DMS 273 treated with DMSO at 0.1 percent for 48 hours (cell line): ENCODE data around the gene PCDH9.

Source experiments
- DNase-seq: peaks from one replicate; lab custom pipeline; 2025; lab: John Stamatoyannopoulos, UW

Gene PCDH9

DNA sequence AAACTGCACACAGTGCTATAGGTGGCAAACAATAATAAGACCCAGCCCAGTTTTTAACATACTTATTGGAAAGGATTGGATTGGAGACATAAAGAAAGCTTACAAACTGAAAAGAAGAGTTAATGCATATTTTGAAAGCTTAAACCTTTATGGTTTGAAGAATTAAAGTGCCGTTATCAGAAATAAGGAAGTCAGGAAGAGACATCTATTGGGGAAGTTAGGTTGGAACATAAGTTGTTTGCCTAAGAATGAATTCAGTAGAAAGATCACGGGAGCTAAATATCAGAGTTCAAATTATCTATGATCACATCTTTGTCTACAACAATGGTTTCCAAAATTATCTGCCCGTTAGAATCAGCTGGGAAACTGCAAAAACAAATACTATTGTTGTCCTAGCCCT lies 767.9 kb downstream of the PCDH9 start:
- DNase-seq = no peak

DNA sequence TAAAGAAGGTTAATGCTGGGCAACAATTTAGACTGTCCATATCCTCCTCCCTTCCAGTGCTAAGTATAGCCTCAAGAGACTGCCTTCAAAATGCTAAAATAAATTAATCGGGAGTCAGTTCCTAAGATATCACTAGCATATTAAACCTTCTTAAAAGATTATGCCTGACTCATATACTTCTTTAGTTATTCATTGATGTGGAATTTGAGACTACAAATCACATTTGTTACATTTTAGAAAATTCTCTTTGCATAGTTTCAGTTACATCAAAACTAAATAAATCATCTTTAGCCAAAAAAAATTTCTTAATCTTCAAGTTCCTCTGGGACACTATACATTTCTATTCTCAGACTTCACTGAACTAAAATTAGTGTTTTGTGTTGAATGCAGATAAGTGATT lies 769.1 kb downstream of the PCDH9 start:
- no peak for DNase-seq

DNA sequence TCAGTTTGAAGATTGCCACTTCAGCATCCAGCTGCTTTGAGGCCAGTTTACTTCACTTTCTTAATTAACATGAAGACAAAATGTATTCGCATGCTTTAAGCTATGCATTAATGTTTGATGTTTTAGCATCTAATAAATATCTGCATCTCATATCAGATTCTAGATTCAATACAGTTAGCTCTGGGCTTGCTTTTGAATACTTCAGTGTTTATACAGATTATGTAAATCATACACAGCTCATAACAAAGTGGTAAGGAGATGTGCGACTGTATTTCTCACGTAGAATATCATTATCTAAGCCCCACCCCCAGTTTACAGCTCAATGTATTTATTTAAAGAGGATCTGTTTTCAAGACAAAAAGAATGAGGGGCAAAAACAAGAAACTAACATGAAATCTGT lies 770.5 kb downstream of the PCDH9 start:
- no peak for DNase-seq

DNA sequence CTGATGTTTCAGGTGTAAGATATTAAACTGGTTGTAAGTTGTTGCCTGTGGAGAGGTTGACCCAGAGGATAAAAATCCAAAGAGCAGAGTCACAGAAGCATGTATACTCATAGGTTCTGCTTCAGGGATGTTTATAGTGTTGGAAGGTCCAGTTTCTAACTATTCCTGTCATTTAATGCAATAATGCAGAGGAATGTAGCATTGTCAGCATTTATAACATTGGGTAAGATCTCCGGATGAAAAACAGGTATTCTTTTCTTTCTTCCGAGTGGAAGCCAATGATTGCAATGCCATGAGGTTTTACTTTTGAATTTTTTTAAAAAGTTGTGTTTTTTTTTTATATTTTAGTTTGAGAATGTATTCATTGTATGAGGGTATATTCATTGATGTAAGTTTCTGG lies 771.0 kb downstream of the PCDH9 start:
- no peak for DNase-seq

DNA sequence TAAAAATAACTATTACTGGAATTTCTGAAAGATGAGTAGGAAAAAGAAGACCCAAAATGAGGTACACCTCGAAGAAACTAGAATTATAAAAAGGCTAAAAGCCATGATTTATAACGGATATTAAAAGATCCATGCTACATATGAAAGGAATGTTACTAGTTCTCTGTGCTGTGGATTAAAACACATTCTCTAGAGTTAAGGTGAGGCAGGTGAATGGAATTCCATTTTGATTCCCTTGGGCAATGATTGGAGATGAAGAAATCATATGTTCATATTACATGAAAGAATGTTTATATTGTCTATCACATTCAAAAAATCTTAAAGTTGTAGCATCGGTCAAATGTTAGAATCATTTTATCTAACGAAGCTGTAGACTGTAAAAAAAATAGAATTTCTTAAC lies 783.7 kb downstream of the PCDH9 start:
- no peak for DNase-seq

DNA sequence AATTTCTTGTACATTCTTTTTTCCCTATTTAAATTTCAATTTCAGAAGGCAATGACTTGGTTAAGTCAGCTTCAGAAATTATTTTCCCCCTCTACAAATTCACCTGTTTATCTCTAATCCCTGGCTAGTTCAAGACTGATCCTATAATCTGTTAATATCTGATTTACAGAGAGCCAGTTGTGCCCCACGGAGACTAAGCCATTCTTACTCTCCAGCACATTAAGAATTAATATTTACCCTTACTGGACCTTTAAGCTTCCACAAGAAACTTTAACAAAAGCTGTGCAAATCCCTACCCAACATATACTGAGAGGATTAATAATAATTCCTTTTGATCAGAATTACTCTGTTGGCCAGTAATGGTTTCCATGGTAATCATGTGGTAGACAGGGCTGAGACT lies 786.2 kb downstream of the PCDH9 start:
- no peak for DNase-seq

DNA sequence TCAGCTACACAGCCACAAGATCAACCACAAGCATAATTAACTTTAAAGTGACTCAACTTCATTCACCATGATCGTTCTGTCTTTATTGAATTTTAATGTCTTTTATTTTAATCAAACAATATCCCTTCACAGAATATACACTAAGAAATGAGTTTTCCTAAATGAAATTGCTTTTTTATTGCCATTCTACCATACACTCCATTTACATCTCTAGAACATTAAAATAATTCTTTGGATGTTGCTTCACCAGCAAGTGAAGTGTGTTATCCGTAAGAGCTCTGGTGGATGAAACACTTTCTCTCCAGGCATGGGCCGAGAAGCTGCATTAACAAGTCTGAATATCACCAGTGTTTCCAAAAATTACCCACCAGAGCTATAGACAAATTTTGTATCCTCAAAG lies 789.2 kb downstream of the PCDH9 start:
- DNase-seq = no peak

DNA sequence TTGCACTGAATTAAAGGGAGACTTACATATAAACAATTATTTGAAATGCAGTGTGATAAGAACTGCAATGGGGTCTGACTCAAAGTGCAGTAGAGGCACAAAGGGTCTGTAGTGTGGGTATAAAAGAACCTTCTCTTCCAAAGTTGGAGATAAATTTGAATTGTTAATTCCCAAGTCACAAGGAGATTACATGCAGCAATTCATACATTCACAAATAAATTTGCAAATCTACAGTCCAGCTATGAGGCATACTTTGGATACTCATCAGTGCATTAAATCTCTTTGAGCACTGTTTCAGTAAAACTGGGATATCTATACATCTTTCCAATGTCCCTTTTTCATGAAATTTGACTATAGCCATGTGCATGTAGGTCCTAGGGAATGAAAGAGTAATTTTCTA lies 799.4 kb downstream of the PCDH9 start:
- no peak for DNase-seq

DNA sequence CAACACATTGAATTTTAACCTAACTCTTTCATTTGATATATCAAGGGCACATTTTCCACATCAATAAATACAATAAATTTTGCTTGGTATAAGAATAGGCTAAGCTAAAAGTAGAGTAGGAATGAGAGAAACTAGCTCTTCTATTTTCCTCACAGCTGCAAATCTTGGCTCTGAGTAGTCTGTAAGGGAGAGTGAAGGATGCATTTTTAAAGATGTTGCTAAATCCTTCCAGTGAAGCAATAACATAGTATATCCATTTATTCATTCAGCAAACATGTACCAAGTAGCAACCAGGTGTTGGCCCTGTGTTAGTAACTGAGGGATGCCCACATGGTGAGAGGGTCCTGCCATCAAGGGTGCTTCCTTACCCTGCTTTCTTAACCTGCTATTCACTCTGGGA lies 799.9 kb downstream of the PCDH9 start:
- no peak for DNase-seq

DNA sequence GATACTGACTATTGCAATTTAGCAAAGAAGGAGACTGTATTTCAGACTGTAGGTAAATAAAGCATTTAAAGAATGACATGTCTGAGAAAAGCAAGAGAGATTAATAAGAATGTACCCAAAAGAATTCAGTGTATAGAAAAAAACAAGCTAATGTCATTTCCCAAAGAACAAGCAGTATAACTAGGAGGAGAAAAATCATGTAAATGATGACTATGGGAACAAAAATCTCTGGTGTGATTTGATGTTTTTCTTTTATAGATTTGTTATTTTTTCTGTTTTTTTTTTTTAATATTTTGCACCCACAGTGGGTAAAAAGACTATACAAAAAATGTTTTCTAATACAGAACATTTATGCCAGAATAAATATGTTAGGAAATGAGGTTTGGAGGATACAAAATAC lies 801.0 kb downstream of the PCDH9 start:
- DNase-seq = no peak

DNA sequence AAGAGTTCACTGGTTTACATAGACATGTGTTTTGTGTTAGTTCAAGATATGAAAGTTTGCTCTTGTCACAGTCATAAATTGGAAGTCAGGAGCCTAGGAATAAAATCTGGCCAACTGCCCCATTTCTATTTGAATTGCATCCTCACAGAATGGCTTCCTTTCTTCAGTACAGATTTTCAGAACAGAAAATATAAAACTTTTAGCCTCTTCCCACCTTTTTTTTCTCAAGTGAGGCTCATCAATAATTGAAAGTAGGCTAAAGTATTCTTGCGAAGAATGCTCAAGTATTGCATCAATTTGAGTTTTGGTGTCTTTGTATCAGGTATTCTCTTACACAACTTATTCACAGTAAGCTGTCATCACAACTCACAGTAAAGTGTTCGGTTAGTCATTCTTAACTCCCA lies 802.7 kb downstream of the PCDH9 start:
- DNase-seq = no peak

DNA sequence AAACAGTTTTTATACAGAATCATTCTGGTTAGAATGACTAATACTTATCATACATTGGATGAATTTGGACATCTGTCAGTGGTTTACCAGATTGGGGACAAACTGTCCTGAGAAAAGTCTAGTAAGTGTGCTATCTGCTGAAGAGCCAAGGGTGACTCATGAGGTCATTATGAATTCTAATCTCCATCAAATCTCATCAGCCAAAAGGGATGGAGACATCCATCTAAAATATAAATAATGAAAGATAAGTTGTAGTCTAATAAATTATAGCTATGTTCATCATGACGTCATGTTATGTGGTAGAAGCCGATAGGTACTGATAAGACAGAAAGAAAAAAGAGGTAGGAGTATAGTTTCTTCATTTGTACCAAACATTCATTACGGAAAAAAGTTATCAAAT lies 804.4 kb downstream of the PCDH9 start:
- no peak for DNase-seq

DNA sequence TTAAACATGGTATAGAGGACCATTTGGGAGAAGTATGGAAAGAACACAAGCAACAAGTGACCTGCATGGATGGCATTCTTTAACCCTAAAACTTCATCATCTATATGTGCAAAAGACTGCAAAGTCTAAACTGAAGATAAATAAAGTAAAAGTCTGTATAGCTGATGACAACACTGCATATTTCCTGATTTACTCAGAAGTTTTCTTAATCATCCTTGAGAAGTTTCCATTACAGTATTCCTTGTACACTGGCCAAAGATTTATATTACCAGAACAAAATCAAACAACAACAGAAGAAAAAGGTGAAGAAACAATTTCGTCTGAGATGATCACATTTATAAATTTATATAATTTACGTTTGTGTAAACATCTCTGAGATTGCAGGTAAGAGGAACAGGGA lies 805.7 kb downstream of the PCDH9 start:
- DNase-seq = no peak

DNA sequence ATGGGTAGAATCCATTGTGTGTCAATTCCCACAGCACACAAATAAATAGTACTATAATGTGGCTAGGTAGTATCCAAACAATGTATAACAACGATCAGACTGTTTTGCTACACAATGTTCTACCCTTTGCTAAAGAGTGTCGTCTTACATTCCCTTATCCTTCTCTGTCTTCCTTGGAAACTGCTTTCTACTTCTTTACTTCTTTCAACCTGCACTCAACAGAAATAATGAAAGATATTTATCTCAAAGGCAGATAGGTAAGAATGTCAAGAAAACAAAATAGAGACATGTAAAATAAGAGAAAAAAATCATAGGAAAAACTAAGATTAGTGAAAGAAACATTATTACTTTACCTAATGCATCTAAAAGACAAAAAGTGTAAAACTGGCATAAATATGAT lies 814.7 kb downstream of the PCDH9 start:
- peak; percentile 15 for DNase-seq

DNA sequence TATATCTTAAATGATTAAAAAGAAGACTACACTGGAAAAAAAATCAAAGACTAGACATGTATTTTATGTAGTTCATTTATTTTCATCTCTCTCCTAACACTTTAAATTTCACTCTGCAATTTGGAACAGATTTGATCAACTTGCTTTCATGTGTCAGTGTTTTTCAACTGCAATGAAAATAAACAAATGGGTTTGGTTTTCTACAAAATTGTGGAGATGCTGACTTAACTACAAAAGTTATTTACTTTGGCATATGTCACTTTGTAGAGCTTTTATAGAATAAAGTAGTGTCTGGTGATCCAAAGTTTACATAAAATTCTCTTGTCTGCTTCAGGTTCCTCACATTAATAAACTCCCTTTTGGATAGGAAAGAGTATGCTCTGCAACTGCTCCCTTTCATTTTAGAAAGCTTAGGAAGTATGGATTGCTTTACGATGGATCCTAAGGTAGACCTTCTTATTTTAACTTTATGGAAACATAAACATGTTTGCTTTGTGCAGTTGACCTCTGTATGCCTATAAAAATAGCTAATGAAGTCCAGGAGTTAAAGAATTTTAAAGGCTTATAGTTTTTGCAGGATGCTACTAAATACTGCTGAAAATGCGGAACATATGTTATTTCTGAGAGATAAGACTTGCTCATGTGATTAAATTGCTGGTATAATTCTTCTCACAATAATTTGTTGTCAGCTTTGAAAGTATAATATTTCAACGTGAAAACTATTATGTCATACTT lies 815.9 kb downstream of the PCDH9 start:
- DNase-seq = peak; percentile 45

DNA sequence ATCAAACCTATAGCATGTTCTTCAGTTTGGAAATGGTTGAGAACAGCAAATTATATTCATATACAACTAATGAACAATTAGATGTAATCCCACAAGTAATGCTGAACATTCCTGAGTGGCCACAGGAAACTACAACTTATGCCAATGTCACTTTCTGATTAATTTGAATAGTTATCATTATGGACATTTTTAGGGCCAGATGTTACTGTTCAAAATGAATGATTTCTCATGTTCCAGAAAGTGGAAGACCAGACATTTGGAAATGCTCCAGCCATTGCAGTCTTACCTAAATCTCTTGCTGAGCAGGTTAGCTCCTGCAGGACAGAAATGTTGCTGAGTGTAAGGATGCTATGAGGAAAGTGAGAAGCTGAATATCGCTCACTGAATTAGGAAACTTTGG lies 819.8 kb downstream of the PCDH9 start:
- DNase-seq = no peak

DNA sequence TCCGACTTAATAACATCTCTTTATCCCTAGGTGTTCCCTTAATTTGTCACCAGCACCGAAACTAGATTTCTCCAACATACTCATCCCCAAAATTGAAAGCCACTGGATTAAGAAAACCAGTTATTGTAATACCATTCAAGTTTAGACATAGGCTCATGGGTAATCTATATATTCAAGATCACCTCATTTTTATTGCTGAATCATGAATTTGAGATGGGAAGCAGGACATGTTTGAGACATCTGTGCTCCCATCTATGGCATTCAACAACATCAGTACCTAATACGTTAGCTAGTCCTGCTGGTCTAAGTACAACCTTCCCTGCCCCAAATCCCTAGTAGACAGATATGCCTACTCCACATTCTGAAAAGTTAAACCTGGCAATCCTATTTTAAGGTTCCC lies 820.6 kb downstream of the PCDH9 start:
- DNase-seq = no peak

DNA sequence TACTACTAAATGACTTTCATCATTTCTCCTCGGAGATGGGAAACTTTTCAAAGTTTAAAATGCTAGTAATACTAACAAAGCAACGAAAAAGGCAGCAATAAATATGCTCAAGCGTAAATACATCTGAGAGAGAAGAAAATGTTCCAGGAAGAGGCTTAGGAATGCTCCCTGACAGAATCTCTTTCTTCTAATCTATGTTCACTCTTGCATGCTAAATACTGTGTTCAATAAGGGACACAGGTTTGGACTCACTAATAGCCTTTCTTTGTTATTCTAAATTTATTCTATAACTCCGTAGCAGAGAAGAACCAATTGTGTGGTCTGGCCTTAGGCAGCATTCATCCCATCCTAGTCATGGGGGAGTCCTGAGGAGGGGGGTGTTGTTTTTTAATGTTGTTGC lies 823.0 kb downstream of the PCDH9 start:
- no peak for DNase-seq

DNA sequence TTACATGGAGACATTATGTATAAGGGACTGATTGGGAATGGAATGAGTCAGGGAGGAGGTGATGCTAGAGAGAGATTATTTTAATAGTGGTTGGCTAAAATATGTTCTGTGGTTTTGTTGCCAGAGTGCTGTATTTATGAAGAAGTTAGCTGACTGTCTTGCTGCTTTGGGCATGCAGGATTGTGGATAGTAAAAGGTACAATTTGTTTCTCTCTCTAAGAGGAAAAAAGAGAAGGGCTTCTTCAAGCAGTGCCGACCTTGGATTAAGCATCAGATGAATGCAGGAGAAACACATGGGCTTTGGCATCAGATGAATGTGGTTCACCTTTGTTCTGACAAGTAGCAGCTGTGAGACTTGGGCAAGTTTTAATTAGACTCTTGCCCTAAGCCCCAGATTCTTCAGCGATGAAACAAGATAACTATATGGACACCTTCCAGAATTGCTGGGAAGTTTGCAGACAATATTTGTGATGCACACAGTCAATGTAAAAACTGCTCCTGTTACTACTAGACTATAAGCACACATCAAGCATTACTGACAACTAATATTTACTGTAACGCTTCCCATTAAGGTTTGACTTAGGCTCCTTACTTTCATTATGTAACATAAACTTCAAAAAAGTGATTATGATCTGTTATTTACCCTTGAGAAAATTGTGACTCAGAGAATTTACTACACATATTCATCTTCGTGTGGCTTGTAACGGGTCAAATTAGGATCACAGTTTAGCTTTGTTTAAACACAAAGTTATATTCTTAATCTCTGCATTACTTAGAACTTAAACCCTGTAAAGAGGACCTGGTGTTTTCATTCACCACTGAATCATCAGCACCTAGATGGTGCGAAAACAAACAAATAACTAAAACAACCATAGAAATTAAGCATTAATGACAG lies 824.0 kb downstream of the PCDH9 start:
- DNase-seq = peak; percentile 47

DNA sequence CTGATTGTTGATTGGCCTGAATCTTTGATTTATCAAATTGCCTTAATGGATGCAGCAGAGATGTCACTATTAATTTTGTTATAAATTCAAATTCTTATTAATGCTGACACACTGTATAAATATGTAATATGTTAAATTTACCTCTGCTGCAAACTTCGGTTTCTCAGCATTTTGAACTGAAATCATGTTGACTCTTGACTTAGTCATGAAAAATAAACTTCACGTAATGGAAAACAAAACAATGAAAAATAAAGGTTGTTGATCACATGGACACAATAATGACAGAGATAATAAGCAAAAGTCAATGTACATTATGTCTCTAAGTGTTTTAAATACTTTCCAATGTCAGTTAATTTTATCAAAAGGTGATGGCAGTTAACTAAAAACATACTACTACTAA lies 827.6 kb downstream of the PCDH9 start:
- no peak for DNase-seq

DNA sequence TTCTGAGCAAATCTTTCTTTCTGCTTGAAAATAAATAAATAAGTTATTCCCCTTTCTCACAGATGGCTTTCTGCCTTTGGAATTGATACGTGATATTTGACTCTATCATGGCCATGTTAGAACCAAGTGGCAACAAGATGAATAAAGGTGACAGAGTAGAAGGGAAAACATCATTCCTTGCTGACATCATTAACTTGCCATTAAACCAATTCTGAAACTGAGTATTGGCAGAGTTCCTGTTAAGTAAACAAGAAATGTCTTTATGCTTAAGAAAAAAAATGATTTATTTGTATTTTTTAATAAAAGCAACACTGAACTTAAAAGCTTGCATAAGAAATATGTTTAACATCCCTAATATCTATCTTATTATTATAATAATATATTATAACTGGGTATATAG lies 828.1 kb downstream of the PCDH9 start:
- DNase-seq = no peak

DNA sequence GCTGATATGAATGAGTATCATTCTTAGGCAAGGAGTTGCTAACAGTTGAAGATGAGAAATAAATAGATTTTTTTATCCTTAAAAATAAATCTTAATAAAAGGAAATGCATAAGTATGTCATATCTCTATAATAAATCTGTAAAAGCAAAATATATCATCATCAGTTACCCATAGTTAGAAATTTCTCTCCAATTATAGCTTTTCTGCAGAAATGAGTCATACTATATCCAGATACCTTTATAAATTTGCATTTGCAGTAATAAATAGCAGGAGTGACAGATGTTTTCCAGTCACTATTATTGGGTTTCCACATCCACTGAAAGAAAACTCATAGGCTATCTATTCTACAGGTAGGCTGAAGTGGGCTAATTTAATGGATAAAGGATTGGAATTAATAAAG lies 829.8 kb downstream of the PCDH9 start:
- no peak for DNase-seq

DNA sequence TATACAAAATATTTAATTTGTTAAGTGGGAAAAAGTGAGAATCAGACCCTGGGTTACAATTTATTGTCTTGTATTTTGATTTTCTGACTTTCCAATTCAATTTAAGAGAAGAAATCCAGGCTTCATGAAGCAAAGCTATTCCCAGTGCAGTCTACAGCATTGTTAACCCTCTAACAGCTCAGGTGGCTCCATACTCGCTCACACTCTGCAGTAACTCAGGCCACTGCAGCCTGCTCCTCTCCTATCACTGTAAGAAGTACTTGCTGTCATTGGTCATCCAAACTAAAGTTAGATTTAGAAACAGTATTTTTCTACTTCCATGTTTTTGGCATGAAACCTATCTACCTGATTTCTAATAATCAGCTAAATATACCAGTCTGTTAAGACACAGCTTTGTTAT lies 830.3 kb downstream of the PCDH9 start:
- no peak for DNase-seq

DNA sequence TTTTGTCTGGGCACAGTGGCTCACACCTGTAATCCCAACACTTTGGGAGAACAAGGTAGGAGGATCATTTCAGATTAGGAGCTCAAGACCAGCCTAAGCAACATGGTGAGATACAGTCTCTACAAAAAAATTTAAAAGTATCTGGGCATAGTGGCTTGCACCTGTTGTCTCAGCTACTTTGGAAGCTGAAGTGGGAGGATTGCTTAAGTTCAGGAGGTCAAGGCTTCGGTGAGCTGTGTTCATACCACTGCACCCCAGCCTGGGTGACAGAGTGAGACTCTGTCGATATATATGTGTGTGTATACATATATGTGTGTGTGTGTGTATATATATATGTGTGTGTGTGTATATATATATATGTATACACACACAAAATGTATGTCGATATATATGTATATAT lies 833.0 kb downstream of the PCDH9 start:
- DNase-seq = no peak
